HG03196 (cell line): ENCODE results near the gene KRT71.

Source experiments
- ATAC-seq: cut with Tn5 transposase; IDR thresholded peaks from one replicate; pipeline ENCODE4 v1.9.1; 2021; ENCODE audit not compliant: unreplicated experiment

Gene KRT71

GRCh38 chr12:52499806-52500560 lies 53.0 kb downstream of the KRT71 start:
- no peak for ATAC-seq

- no peak for ATAC-seq
Observed at GRCh38 chr12:52498946-52499345, 54.0 kb downstream of the KRT71 start.

GRCh38 chr12:52497975-52498374 lies 55.0 kb downstream of the KRT71 start:
- no peak for ATAC-seq

GRCh38 chr12:52496590-52497071 lies 56.3 kb downstream of the KRT71 start:
- ATAC-seq, result no peak

- no peak for ATAC-seq
Observed at GRCh38 chr12:52496054-52496453, 56.9 kb downstream of the KRT71 start.

- no peak for ATAC-seq
Observed at GRCh38 chr12:52495389-52495788, 57.6 kb downstream of the KRT71 start.

GRCh38 chr12:52494518-52494917 lies 58.4 kb downstream of the KRT71 start:
- ATAC-seq, result no peak

- no peak for ATAC-seq
Observed at GRCh38 chr12:52494100-52494499, 58.8 kb downstream of the KRT71 start.
